Measurements from ENCODE around the gene RBM3. TPM values are rescaled to one million over a fixed set of nuclear protein-coding genes. Genes with fewer than 3 reads are reported as not detected.

The RBM3 gene
- total RNA-seq, 2 experiments from 2014 or later: 191 to 195 TPM

- no peaks in the 10 kb centered on the region for H3K27me3 Mint-ChIP-seq
- H3K9me3 Mint-ChIP-seq: no peaks in the 10 kb centered on the region
- H3K36me3 Mint-ChIP-seq (ENCODE audit: low read depth): peaks cover 43% of the 10 kb centered on the region
- TF ChIP-seq, protein P1, sequence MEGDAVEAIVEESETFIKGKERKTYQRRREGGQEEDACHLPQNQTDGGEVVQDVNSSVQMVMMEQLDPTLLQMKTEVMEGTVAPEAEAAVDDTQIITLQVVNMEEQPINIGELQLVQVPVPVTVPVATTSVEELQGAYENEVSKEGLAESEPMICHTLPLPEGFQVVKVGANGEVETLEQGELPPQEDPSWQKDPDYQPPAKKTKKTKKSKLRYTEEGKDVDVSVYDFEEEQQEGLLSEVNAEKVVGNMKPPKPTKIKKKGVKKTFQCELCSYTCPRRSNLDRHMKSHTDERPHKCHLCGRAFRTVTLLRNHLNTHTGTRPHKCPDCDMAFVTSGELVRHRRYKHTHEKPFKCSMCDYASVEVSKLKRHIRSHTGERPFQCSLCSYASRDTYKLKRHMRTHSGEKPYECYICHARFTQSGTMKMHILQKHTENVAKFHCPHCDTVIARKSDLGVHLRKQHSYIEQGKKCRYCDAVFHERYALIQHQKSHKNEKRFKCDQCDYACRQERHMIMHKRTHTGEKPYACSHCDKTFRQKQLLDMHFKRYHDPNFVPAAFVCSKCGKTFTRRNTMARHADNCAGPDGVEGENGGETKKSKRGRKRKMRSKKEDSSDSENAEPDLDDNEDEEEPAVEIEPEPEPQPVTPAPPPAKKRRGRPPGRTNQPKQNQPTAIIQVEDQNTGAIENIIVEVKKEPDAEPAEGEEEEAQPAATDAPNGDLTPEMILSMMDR (IDR thresholded peaks at IDR 0.05): no peak
- ChIA-PET POLR2A (interaction anchor here (0.9 to 2.4 kb wide), 5 partner anchors 21 to 108 kb away, joined by 3 to 16 read pairs (median 4); partner anchors contain the start of gene TBC1D25), CTCF (no interaction called here)
- H3K4me3 Mint-ChIP-seq: peak overlapping the region; percentile 83
- intact Hi-C loops (cut with micrococcal nuclease): no loop called here
- peaks cover 16% of the 10 kb centered on the region for H3K4me1 Mint-ChIP-seq (ENCODE audit: low read depth)
- ATAC-seq (no peak), DNase-seq (no peak)
- H3K27ac Mint-ChIP-seq: peak overlapping the region; percentile 95
Observed at GRCh38 chrX:48575642-48576041, 1.4 kb downstream of the RBM3 start.

GRCh38 chrX:48576108-48576507, 1.8 kb downstream of the RBM3 start:
- ChIA-PET POLR2A (interaction anchor here (0.9 to 2.4 kb wide), 3 partner anchors 22 to 108 kb away, joined by 3 to 16 read pairs (median 4); partner anchors contain the start of gene TBC1D25), CTCF (no interaction called here)
- no peak for ATAC-seq
- H3K27me3 Mint-ChIP-seq: no peaks in the 10 kb centered on the region
- H3K4me1 Mint-ChIP-seq (ENCODE audit: low read depth): peaks cover 16% of the 10 kb centered on the region
- intact Hi-C loops (cut with micrococcal nuclease): no loop called here
- DNase-seq: no peak
- peak overlapping the region; percentile 95 for H3K27ac Mint-ChIP-seq
- no peaks in the 10 kb centered on the region for H3K9me3 Mint-ChIP-seq
- peak overlapping the region; percentile 83 for H3K4me3 Mint-ChIP-seq
- TF ChIP-seq, protein P1 (IDR thresholded peaks at IDR 0.05): no peak
- peaks cover 43% of the 10 kb centered on the region for H3K36me3 Mint-ChIP-seq (ENCODE audit: low read depth)

GRCh38 chrX:48578661-48579128, 4.4 kb downstream of the RBM3 start:
- POLR2A ChIA-PET: interaction anchor here (0.7 to 2.3 kb wide), 10 partner anchors 9 to 394 kb away, joined by 3 to 8 read pairs (median 4); partner anchors contain the start of genes TBC1D25 and WDR13
- peaks cover 43% of the 10 kb centered on the region for H3K36me3 Mint-ChIP-seq (ENCODE audit: low read depth)
- CTCF ChIA-PET: no interaction called here

GRCh38 chrX:48579259-48579658, 5.0 kb downstream of the RBM3 start:
- H3K4me1 Mint-ChIP-seq (ENCODE audit: low read depth): peaks cover 14% of the 10 kb centered on the region
- no peak overlapping the region for H3K27ac Mint-ChIP-seq
- DNase-seq (no peak), ATAC-seq (no peak)
- H3K9me3 Mint-ChIP-seq: no peaks in the 10 kb centered on the region
- intact Hi-C loops (cut with micrococcal nuclease): no loop called here
- H3K36me3 Mint-ChIP-seq (ENCODE audit: low read depth): peaks cover 43% of the 10 kb centered on the region
- TF ChIP-seq, protein P1 (IDR thresholded peaks at IDR 0.05): no peak
- no peak overlapping the region for H3K4me3 Mint-ChIP-seq
- POLR2A ChIA-PET: interaction anchor here (0.7 to 2.3 kb wide), 11 partner anchors 9 to 393 kb away, joined by 3 to 8 read pairs (median 4); partner anchors contain the start of genes TBC1D25 and WDR13
- H3K27me3 Mint-ChIP-seq: no peaks in the 10 kb centered on the region
- CTCF ChIA-PET: no interaction called here

More at GRCh38 chrX:48578661-48579128, 4.4 kb downstream of the RBM3 start:
- no peaks in the 10 kb centered on the region for H3K9me3 Mint-ChIP-seq
- ATAC-seq (no peak), DNase-seq (no peak)
- H3K27ac Mint-ChIP-seq: peak overlapping the region; percentile 55
- intact Hi-C loops (cut with micrococcal nuclease): no loop called here
- no peaks in the 10 kb centered on the region for H3K27me3 Mint-ChIP-seq
- TF ChIP-seq, protein P1 (IDR thresholded peaks at IDR 0.05): no peak
- peaks cover 17% of the 10 kb centered on the region for H3K4me1 Mint-ChIP-seq (ENCODE audit: low read depth)
- no peak overlapping the region for H3K4me3 Mint-ChIP-seq

- ChIA-PET CTCF (interaction anchor here (0.8 kb wide), 1 partner anchor 51 kb away, joined by 3 read pairs; no protein-coding TSS in a partner anchor), POLR2A (interaction anchor here (1.4 kb wide), 1 partner anchor 40 kb away, joined by 3 read pairs; no protein-coding TSS in a partner anchor)
- Mint-ChIP-seq H3K9me3 (no peaks in the 10 kb centered on the region), H3K36me3 (ENCODE audit: low read depth) (peaks cover 33% of the 10 kb centered on the region), H3K4me1 (ENCODE audit: low read depth) (peaks cover 14% of the 10 kb centered on the region), H3K27me3 (no peaks in the 10 kb centered on the region), H3K27ac (no peak overlapping the region), H3K4me3 (no peak overlapping the region)
- intact Hi-C loops (cut with micrococcal nuclease): no loop called here
- TF ChIP-seq, protein P1 (IDR thresholded peaks at IDR 0.05): no peak
- ATAC-seq (no peak), DNase-seq (no peak)
Observed at GRCh38 chrX:48580662-48581061, 6.4 kb downstream of the RBM3 start.
